OCI-LY7 (cell line): ENCODE measurements around the gene MAST1. TPM values are rescaled to one million over a fixed set of nuclear protein-coding genes. Genes with fewer than 3 reads are reported as not detected.

ENCODE experiments used
- BruUV-seq: library from RNA; stranded (reverse); fragments of 400-500 nt; replicated peaks from 2 replicates; lab custom pipeline; 2021; lab: Mats Ljungman, UMichigan
- CTCF ChIA-PET: fragments of 300-600 bp; sonication (Branson Sonifier 250); formaldehyde crosslinking; loops from one replicate; lab custom pipeline; 2022; ENCODE audit warnings: antibody characterized with exemption; ENCODE audit not compliant: unreplicated experiment; lab: Charles Lee
- POLR2A ChIA-PET: fragments of 300-600 bp; sonication (Branson Sonifier 250); formaldehyde crosslinking; loops from one replicate; lab custom pipeline; 2022; ENCODE audit warnings: antibody characterized with exemption; lab: Charles Lee
- DNase-seq: peaks from one replicate; pipeline ENCODE4 v3.0.0-alpha.2; 2015; ENCODE audit warnings: low spot score
- H2AFZ ChIP-seq: fragments of 200-600 bp; sonication (generic), shearing (Covaris generic); 2 replicates; pipeline ENCODE4 v1.6.1; 2014; ENCODE audit warnings: mild to moderate bottlenecking, antibody characterized with exemption, low read length, moderate library complexity
- H3K27ac ChIP-seq: fragments of 200-600 bp; sonication (generic); 2 replicates; pipeline ENCODE4 v1.5.1; 2014; ENCODE audit warnings: mixed run types, low read depth, mild to moderate bottlenecking, moderate library complexity, low read length, inconsistent platforms; ENCODE audit not compliant: poor library complexity, severe bottlenecking
- H3K36me3 ChIP-seq: fragments of 200-600 bp; sonication (generic); 2 replicates; pipeline ENCODE4 v1.6.1; 2014; ENCODE audit warnings: mild to moderate bottlenecking, antibody characterized with exemption, low read length, moderate library complexity, mixed read lengths; ENCODE audit not compliant: insufficient read depth
- H3K4me1 ChIP-seq: fragments of 200-600 bp; sonication (generic); 2 replicates; pipeline ENCODE4 v1.5.1; 2014; ENCODE audit warnings: mild to moderate bottlenecking, low read length; ENCODE audit not compliant: insufficient read depth, poor library complexity, severe bottlenecking
- H3K4me2 ChIP-seq: fragments of 200-600 bp; sonication (generic); 2 replicates; pipeline ENCODE4 v1.6.1; 2014; ENCODE audit warnings: mild to moderate bottlenecking, low read length
- H3K4me3 ChIP-seq: fragments of 200-600 bp; sonication (generic); 2 replicates; pipeline ENCODE4 v1.5.1; 2014; ENCODE audit warnings: mild to moderate bottlenecking, low read depth, low read length; ENCODE audit not compliant: poor library complexity, severe bottlenecking
- H3K79me2 ChIP-seq: fragments of 200-600 bp; sonication (generic); 2 replicates; pipeline ENCODE4 v1.6.1; 2016; ENCODE audit warnings: low read depth, mild to moderate bottlenecking, low read length, moderate library complexity, mixed read lengths; ENCODE audit not compliant: insufficient read depth
- H3K9me2 ChIP-seq: fragments of 200-600 bp; sonication (generic); 2 replicates; pipeline ENCODE4 v1.6.1; 2016; ENCODE audit warnings: mild to moderate bottlenecking, low read length, mixed read lengths; ENCODE audit not compliant: insufficient read depth
- H3K9me3 ChIP-seq: fragments of 200-600 bp; sonication (generic); 2 replicates; pipeline ENCODE4 v1.6.1; 2014; ENCODE audit warnings: mild to moderate bottlenecking, mixed run types, low read length, mixed read lengths
- H4K20me1 ChIP-seq: fragments of 200-600 bp; sonication (generic); 2 replicates; pipeline ENCODE4 v1.6.1; 2014; ENCODE audit warnings: mild to moderate bottlenecking, antibody characterized with exemption, low read length, moderate library complexity, mixed read lengths; ENCODE audit not compliant: insufficient read depth
- CTCF ChIP-seq: fragments of 200-600 bp; sonication (generic); conservative IDR thresholded peaks from 2 replicates; pipeline ENCODE4 v1.5.1; 2014; ENCODE audit warnings: mild to moderate bottlenecking, antibody characterized with exemption, low read length, moderate library complexity, mixed read lengths
- EZH2phosphoT487 ChIP-seq: fragments of 200-600 bp; sonication (generic); IDR thresholded peaks from 2 replicates; pipeline ENCODE4 v1.6.1; 2018; ENCODE audit warnings: low read depth, borderline replicate concordance, mild to moderate bottlenecking, mixed run types, antibody characterized with exemption, low read length, moderate library complexity, mixed read lengths
- intact Hi-C: fragments of 100-400 bp; cut with micrococcal nuclease; formaldehyde crosslinking; loops from one replicate; pipeline ENCODE4 v1.10.0; 2022; ENCODE audit not compliant: unreplicated experiment
- total RNA-seq, 2 experiments: library from RNA; depleted of rRNA in 1 of 2; stranded (reverse); fragments of >200 nt in 1 of 2; shearing (Covaris generic) in 1 of 2; gene quantifications; 2 replicates each; pipeline ENCODE4 v1.2.3, GENCODE V29; 2014 to 2022

Gene MAST1
- total RNA-seq, 2 experiments from 2014 or later: 9.1 to 21.1 TPM

- H3K9me2 ChIP-seq: no peaks in the 10 kb centered on the region
- intact Hi-C loops: loop anchor here (5.0 kb wide), 1 partner anchor 64 kb away; the partner anchor contains the start of gene GADD45GIP1
- TF ChIP-seq CTCF: no peak
- no peak for TF ChIP-seq EZH2phosphoT487
- no peaks in the 10 kb centered on the region for H3K9me3 ChIP-seq
- DNase-seq: no peak
- no peak overlapping the region for H3K4me2 ChIP-seq
- no peaks in the 10 kb centered on the region for H4K20me1 ChIP-seq
- H2AFZ ChIP-seq: no peak overlapping the region
- H3K27ac ChIP-seq: no peak overlapping the region
- ChIA-PET POLR2A (no interaction called here), CTCF (no interaction called here)
- H3K36me3 ChIP-seq: peaks cover 35% of the 10 kb centered on the region; the same call in 1 of the 2 replicates
- H3K4me3 ChIP-seq: no peak overlapping the region
- no TSS peak for BruUV-seq
- peaks cover 9% of the 10 kb centered on the region; the same call in 1 of the 2 replicates for H3K79me2 ChIP-seq
- peaks cover 14% of the 10 kb centered on the region for H3K4me1 ChIP-seq
These were observed 55.3 kb downstream of the MAST1 start for GRCh38 chr19:12893582-12893981.

GRCh38 chr19:12896460-12896859 lies 58.1 kb downstream of the MAST1 start:
- no peak for TF ChIP-seq EZH2phosphoT487
- no peak for TF ChIP-seq CTCF
- no peaks in the 10 kb centered on the region for H3K9me2 ChIP-seq
- H3K79me2 ChIP-seq: peaks cover 7% of the 10 kb centered on the region; the same call in 1 of the 2 replicates
- no peak overlapping the region for H3K4me2 ChIP-seq
- no peak overlapping the region for H3K27ac ChIP-seq
- peaks cover 41% of the 10 kb centered on the region; the same call in 1 of the 2 replicates for H3K36me3 ChIP-seq
- peaks cover 6% of the 10 kb centered on the region for H3K4me1 ChIP-seq
- no peak for DNase-seq
- BruUV-seq: no TSS peak
- ChIA-PET POLR2A (no interaction called here), CTCF (no interaction called here)
- no peaks in the 10 kb centered on the region for H3K9me3 ChIP-seq
- H4K20me1 ChIP-seq: no peaks in the 10 kb centered on the region
- H2AFZ ChIP-seq: no peak overlapping the region
- H3K4me3 ChIP-seq: no peak overlapping the region
- intact Hi-C loops: no loop called here

GRCh38 chr19:12899891-12900518 lies 61.7 kb downstream of the MAST1 start:
- H3K4me1 ChIP-seq: no peaks in the 10 kb centered on the region
- H3K4me3 ChIP-seq: no peak overlapping the region
- ChIA-PET POLR2A (interaction anchor here (1.2 kb wide), 1 partner anchor 21 kb away, joined by 3 read pairs; no protein-coding TSS in a partner anchor), CTCF (no interaction called here)
- H3K27ac ChIP-seq: no peak overlapping the region
- H2AFZ ChIP-seq: no peak overlapping the region
- peaks cover 27% of the 10 kb centered on the region; the same call in 1 of the 2 replicates for H3K36me3 ChIP-seq
- TF ChIP-seq EZH2phosphoT487 (no peak), CTCF (no peak)
- no peak for DNase-seq
- H3K9me2 ChIP-seq: no peaks in the 10 kb centered on the region
- no peaks in the 10 kb centered on the region for H3K79me2 ChIP-seq
- H3K9me3 ChIP-seq: no peaks in the 10 kb centered on the region
- intact Hi-C loops: no loop called here
- BruUV-seq: no TSS peak
- H4K20me1 ChIP-seq: no peaks in the 10 kb centered on the region
- no peak overlapping the region for H3K4me2 ChIP-seq
